Measurements from ENCODE around the gene BAZ1B. TPM values are rescaled to one million over a fixed set of nuclear protein-coding genes. Genes with fewer than 3 reads are reported as not detected.

The BAZ1B gene
- total RNA-seq (10 to 100 TPM; 45.8 to 65.0 TPM), polyA plus RNA-seq (10 to 100 TPM; 19.9 to 20.1 TPM)
- long read RNA-seq, donor 1, full-length matches to known transcripts = 1 of 114 reads
- long read RNA-seq, donor 1, partial matches to known transcripts = 77 of 114 reads
- long read RNA-seq, donor 1, other reads (novel, unspliced or antisense) = 36 of 114 reads
- long read RNA-seq, donor 2 = 0 reads
- long read RNA-seq, donor 3, partial matches to known transcripts = 23 of 23 reads
- long read RNA-seq, donor 3, other reads (novel, unspliced or antisense) = 0 of 23 reads
- long read RNA-seq, donor 4, partial matches to known transcripts = 52 of 52 reads
- long read RNA-seq, donor 4, other reads (novel, unspliced or antisense) = 0 of 52 reads
- long read RNA-seq, donor 5, partial matches to known transcripts = 29 of 29 reads
- long read RNA-seq, donor 5, other reads (novel, unspliced or antisense) = 0 of 29 reads

GRCh38 chr7:73522105-73522872, at the start of gene BAZ1B:
Gene BAZ1B (minus strand): TSS chr7:73522293. CDS start chr7:73521933, 360 bp downstream.
- Histone ChIP-seq H3K36me3 (ENCODE audit: control insufficient read depth in 4 of 4, insufficient read depth in 4 of 4, low read length in 4 of 4) (peaks cover 0 to 12% (median 2%) of the 10 kb centered on the region in 4 donors), H3K9ac (ENCODE audit: insufficient read depth in 1 of 2, low read length in 2 of 2) (peak within 1 kb of the TSS; percentile 31 to 79), H3K4me3 (peak within 1 kb of the TSS; percentile 93), H3K27ac (ENCODE audit: low read depth in 1 of 2, low read length in 1 of 2) (peak within 1 kb of the TSS; percentile 89 to 96), H3K27me3 (ENCODE audit: control insufficient read depth in 3 of 3, insufficient read depth in 3 of 3, low read length in 2 of 3) (no peaks in the 10 kb centered on the region), H3K4me1 (ENCODE audit: control insufficient read depth in 5 of 5, insufficient read depth in 5 of 5, low read length in 5 of 5) (peaks cover 6 to 22% (median 13%) of the 10 kb centered on the region in 5 donors), H3K9me3 (ENCODE audit: control insufficient read depth in 4 of 4, insufficient read depth in 3 of 4, low read length in 3 of 4) (no peaks in the 10 kb centered on the region)
- TF ChIP-seq CTCF (IDR thresholded peaks at IDR 0.05; ENCODE audit: control extremely low read depth, extremely low read depth) = no peak
- ATAC-seq (ENCODE audit: insufficient read depth, low FRiP score) (peak; percentile 98), DNase-seq (peak; percentile 98 to 99 (median 98))
- WGBS, 2 donors = 1% methylated on average over 67 to 71 of the region's 71 CpGs

- WGBS, 2 donors = 92 to 94% methylated on average over 10 of the region's 10 CpGs
- ATAC-seq (ENCODE audit: insufficient read depth, low FRiP score) (no peak), DNase-seq (no peak)
- Histone ChIP-seq H3K4me1 (ENCODE audit: control insufficient read depth in 5 of 5, insufficient read depth in 5 of 5, low read length in 5 of 5) (peaks cover 0 to 2% (median 0%) of the 10 kb centered on the region in 5 donors), H3K36me3 (ENCODE audit: control insufficient read depth in 4 of 4, insufficient read depth in 4 of 4, low read length in 4 of 4) (peaks cover 33 to 42% (median 39%) of the 10 kb centered on the region in 4 donors), H3K9me3 (ENCODE audit: control insufficient read depth in 4 of 4, insufficient read depth in 3 of 4, low read length in 3 of 4) (no peaks in the 10 kb centered on the region), H3K4me3 (no peak overlapping the region), H3K27me3 (ENCODE audit: control insufficient read depth in 3 of 3, insufficient read depth in 3 of 3, low read length in 2 of 3) (no peaks in the 10 kb centered on the region), H3K9ac (ENCODE audit: insufficient read depth in 1 of 2, low read length in 2 of 2) (no peak overlapping the region), H3K27ac (ENCODE audit: low read depth in 1 of 2, low read length in 1 of 2) (no peak overlapping the region)
- TF ChIP-seq CTCF (IDR thresholded peaks at IDR 0.05; ENCODE audit: control extremely low read depth, extremely low read depth) = no peak
Measured at GRCh38 chr7:73570977-73571376, 48.9 kb upstream of the BAZ1B start.

GRCh38 chr7:73570521-73570920, 48.4 kb upstream of the BAZ1B start:
- ATAC-seq (ENCODE audit: insufficient read depth, low FRiP score) (no peak), DNase-seq (no peak)
- Histone ChIP-seq H3K4me3 (no peak overlapping the region), H3K27me3 (ENCODE audit: control insufficient read depth in 3 of 3, insufficient read depth in 3 of 3, low read length in 2 of 3) (no peaks in the 10 kb centered on the region), H3K9ac (ENCODE audit: insufficient read depth in 1 of 2, low read length in 2 of 2) (no peak overlapping the region), H3K36me3 (ENCODE audit: control insufficient read depth in 4 of 4, insufficient read depth in 4 of 4, low read length in 4 of 4) (peaks cover 33 to 42% (median 37%) of the 10 kb centered on the region in 4 donors), H3K4me1 (ENCODE audit: control insufficient read depth in 5 of 5, insufficient read depth in 5 of 5, low read length in 5 of 5) (peaks cover 0 to 2% (median 0%) of the 10 kb centered on the region in 5 donors), H3K27ac (ENCODE audit: low read depth in 1 of 2, low read length in 1 of 2) (no peak overlapping the region), H3K9me3 (ENCODE audit: control insufficient read depth in 4 of 4, insufficient read depth in 3 of 4, low read length in 3 of 4) (no peaks in the 10 kb centered on the region)
- TF ChIP-seq CTCF (IDR thresholded peaks at IDR 0.05; ENCODE audit: control extremely low read depth, extremely low read depth) = no peak
- WGBS, 2 donors = 97 to 98% methylated on average over 22 of the region's 22 CpGs
